Measurements from ENCODE around the gene RABGGTA. TPM values are rescaled to one million over a fixed set of nuclear protein-coding genes. Genes with fewer than 3 reads are reported as not detected.

Gene RABGGTA
- total and polyA plus RNA-seq, 12 donors: 17.4 to 37.9 (median 21.1) TPM

- intact Hi-C loops (cut with DNase I): loop anchor here in 5 of 10 donors (1.0 to 5.0 kb wide), 3 partner anchors 51 to 55 kb away; partner anchors contain the start of gene TINF2 (in 2 of the 5)
- 56 to 58% methylated on average over 5 of the region's 5 CpGs for WGBS, 2 donors
- ATAC-seq (peak in 1 of 8 donors; percentile 1), DNase-seq (no peak)
- Histone ChIP-seq H3K4me1 (peaks cover 0 to 46% (median 25%) of the 10 kb centered on the region in 9 donors), H3K27ac (peak overlapping the region in 1 of 10 donors; percentile 31), H3K4me3 (no peak overlapping the region), H3K27me3 (no peaks in the 10 kb centered on the region), H3K36me3 (peaks cover 0 to 62% (median 17%) of the 10 kb centered on the region in 9 donors), H3K9me3 (no peaks in the 10 kb centered on the region)
- peak in 5 of 9 donors; percentile 11 to 37 (median 28) for TF ChIP-seq CTCF (IDR thresholded peaks at IDR 0.05)
Measured at GRCh38 chr14:24297190-24297964, 26.0 kb upstream of the RABGGTA start.

- Histone ChIP-seq H3K9me3 (no peaks in the 10 kb centered on the region), H3K27me3 (no peaks in the 10 kb centered on the region), H3K27ac (peak overlapping the region in 1 of 10 donors; percentile 31), H3K4me3 (no peak overlapping the region), H3K36me3 (peaks cover 0 to 62% (median 16%) of the 10 kb centered on the region in 9 donors), H3K4me1 (peaks cover 0 to 44% (median 25%) of the 10 kb centered on the region in 9 donors)
- intact Hi-C loops (cut with DNase I): loop anchor here in 7 of 10 donors (1.0 to 5.0 kb wide), 4 partner anchors 50 to 54 kb away; partner anchors contain the start of gene TINF2 (in 3 of the 7)
- ATAC-seq: peak in 7 of 8 donors; percentile 44 to 66 (median 57)
- WGBS, 2 donors: 58 to 59% methylated on average over 12 of the region's 12 CpGs
- TF ChIP-seq CTCF (IDR thresholded peaks at IDR 0.05): peak; percentile 54 to 87 (median 77)
- DNase-seq: peak; percentile 41 to 54
Measured at GRCh38 chr14:24296341-24297157, 25.2 kb upstream of the RABGGTA start.

- Histone ChIP-seq H3K9me3 (no peaks in the 10 kb centered on the region), H3K4me1 (peaks cover 0 to 20% (median 8%) of the 10 kb centered on the region in 9 donors), H3K27me3 (no peaks in the 10 kb centered on the region), H3K36me3 (peaks cover 0 to 82% (median 25%) of the 10 kb centered on the region in 9 donors), H3K4me3 (no peak overlapping the region), H3K27ac (no peak overlapping the region)
- no peak for DNase-seq
- no peak for ATAC-seq
- WGBS, 2 donors: 95 to 97% methylated on average over 2 of the region's 2 CpGs
- TF ChIP-seq CTCF (IDR thresholded peaks at IDR 0.05): no peak
- intact Hi-C loops (cut with DNase I): no loop called here
Measured at GRCh38 chr14:24293525-24293924, 22.1 kb upstream of the RABGGTA start.

GRCh38 chr14:24292118-24292807, 20.9 kb upstream of the RABGGTA start:
- Histone ChIP-seq H3K27me3 (no peaks in the 10 kb centered on the region), H3K4me1 (peaks cover 0 to 9% (median 4%) of the 10 kb centered on the region in 9 donors), H3K36me3 (peaks cover 0 to 78% (median 25%) of the 10 kb centered on the region in 9 donors), H3K9me3 (no peaks in the 10 kb centered on the region), H3K4me3 (no peak overlapping the region), H3K27ac (no peak overlapping the region)
- TF ChIP-seq CTCF (IDR thresholded peaks at IDR 0.05): no peak
- 92 to 93% methylated on average over 11 of the region's 11 CpGs for WGBS, 2 donors
- intact Hi-C loops (cut with DNase I): no loop called here
- no peak for DNase-seq
- ATAC-seq: no peak
